CD1c-positive myeloid dendritic cell (primary cell): ENCODE results near the gene PREX1.

Experiments
- DNase-seq: peaks from one replicate; pipeline ENCODE4 v3.0.0-alpha.2; 2016; ENCODE audit errors: extremely low spot score

The PREX1 gene

GRCh38 chr20:48660788-48661187 lies 167.0 kb downstream of the PREX1 start:
- DNase-seq: no peak

- no peak for DNase-seq
Observed at GRCh38 chr20:48659858-48660257, 167.9 kb downstream of the PREX1 start.

GRCh38 chr20:48658505-48658904 lies 169.3 kb downstream of the PREX1 start:
- no peak for DNase-seq

GRCh38 chr20:48658198-48658476 lies 169.7 kb downstream of the PREX1 start:
- no peak for DNase-seq

GRCh38 chr20:48657426-48658197 lies 170.2 kb downstream of the PREX1 start:
- DNase-seq: peak; percentile 80

- no peak for DNase-seq
Observed at GRCh38 chr20:48656661-48657211, 171.1 kb downstream of the PREX1 start.

- DNase-seq: no peak
Observed at GRCh38 chr20:48656137-48656536, 171.7 kb downstream of the PREX1 start.

- DNase-seq: no peak
Observed at GRCh38 chr20:48653706-48654051, 174.1 kb downstream of the PREX1 start.

- DNase-seq: no peak
Observed at GRCh38 chr20:48652961-48653705, 174.7 kb downstream of the PREX1 start.

- no peak for DNase-seq
Observed at GRCh38 chr20:48651960-48652359, 175.8 kb downstream of the PREX1 start.

- DNase-seq: no peak
Observed at GRCh38 chr20:48651271-48651670, 176.5 kb downstream of the PREX1 start.

- DNase-seq: no peak
Observed at GRCh38 chr20:48649868-48650267, 177.9 kb downstream of the PREX1 start.

- no peak for DNase-seq
Observed at GRCh38 chr20:48649104-48649626, 178.6 kb downstream of the PREX1 start.

- DNase-seq: no peak
Observed at GRCh38 chr20:48648482-48649051, 179.2 kb downstream of the PREX1 start.

GRCh38 chr20:48647858-48648257 lies 179.9 kb downstream of the PREX1 start:
- DNase-seq: no peak

- DNase-seq: no peak
Observed at GRCh38 chr20:48645666-48646065, 182.1 kb downstream of the PREX1 start.

- DNase-seq: no peak
Observed at GRCh38 chr20:48644286-48644828, 183.4 kb downstream of the PREX1 start.

- DNase-seq: no peak
Observed at GRCh38 chr20:48642105-48642880, 185.5 kb downstream of the PREX1 start.

- no peak for DNase-seq
Observed at GRCh38 chr20:48640871-48641270, 186.9 kb downstream of the PREX1 start.

- no peak for DNase-seq
Observed at GRCh38 chr20:48639899-48640298, 187.9 kb downstream of the PREX1 start.

GRCh38 chr20:48638546-48638945 lies 189.3 kb downstream of the PREX1 start:
- DNase-seq: peak; percentile 55

GRCh38 chr20:48637461-48637860 lies 190.3 kb downstream of the PREX1 start:
- DNase-seq: no peak
